ENCODE data around the gene PRPS1L1. TPM values are rescaled to one million over a fixed set of nuclear protein-coding genes. Genes with fewer than 3 reads are reported as not detected.

Gene PRPS1L1
- total and polyA plus RNA-seq, 12 donors: not detected

DNA sequence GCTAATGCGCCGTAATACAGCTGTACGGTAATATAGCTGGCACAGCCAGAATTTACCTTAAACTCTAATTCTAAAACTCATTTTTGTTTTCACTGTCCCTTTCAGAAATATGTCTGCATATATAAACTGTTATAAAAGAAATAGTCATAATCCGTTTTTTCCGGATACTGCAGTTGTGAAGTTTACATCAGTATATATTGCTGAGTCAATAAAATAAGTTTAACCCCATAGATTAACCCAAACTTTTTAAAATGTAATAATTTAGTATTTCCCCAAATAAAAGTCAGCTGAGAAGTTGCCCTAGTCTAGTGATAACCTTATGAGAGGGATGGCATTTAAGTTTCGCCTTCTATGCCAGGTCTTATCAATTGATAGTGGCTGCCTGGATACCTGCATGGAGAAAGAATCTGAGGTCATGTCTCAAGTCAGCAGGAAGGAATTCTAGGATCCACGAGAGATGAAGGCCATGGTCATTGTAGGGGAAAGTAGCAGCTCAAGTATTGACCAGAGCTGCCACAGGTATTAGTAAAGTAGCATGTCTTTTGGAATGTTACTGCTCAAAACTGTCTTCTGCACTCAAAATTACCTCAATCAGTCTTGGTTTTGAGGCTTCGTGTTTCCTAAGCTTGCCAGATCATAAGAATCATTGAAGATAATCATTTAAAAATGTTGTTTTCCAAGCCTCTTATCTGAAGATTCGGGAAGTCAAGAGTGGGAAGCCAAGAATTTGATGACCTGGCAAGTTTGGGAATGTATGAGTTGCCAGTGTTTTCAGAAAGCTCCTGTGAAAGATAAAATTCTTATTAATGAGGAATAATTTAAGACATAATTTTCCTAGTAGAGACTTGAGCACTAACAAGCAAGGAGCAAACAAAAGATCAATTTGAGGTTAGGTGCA is 10.8 kb downstream of the PRPS1L1 start:
- Histone ChIP-seq H3K9me3 (peaks cover 0 to 5% (median 0%) of the 10 kb centered on the region in 11 donors), H3K27me3 (no peaks in the 10 kb centered on the region), H3K4me3 (no peak overlapping the region), H3K36me3 (no peaks in the 10 kb centered on the region), H3K27ac (no peak overlapping the region), H3K4me1 (peaks cover 0 to 21% (median 14%) of the 10 kb centered on the region in 9 donors)
- intact Hi-C loops (cut with DNase I): no loop called here
- no peak for DNase-seq
- ATAC-seq: no peak
- TF ChIP-seq, protein P1, sequence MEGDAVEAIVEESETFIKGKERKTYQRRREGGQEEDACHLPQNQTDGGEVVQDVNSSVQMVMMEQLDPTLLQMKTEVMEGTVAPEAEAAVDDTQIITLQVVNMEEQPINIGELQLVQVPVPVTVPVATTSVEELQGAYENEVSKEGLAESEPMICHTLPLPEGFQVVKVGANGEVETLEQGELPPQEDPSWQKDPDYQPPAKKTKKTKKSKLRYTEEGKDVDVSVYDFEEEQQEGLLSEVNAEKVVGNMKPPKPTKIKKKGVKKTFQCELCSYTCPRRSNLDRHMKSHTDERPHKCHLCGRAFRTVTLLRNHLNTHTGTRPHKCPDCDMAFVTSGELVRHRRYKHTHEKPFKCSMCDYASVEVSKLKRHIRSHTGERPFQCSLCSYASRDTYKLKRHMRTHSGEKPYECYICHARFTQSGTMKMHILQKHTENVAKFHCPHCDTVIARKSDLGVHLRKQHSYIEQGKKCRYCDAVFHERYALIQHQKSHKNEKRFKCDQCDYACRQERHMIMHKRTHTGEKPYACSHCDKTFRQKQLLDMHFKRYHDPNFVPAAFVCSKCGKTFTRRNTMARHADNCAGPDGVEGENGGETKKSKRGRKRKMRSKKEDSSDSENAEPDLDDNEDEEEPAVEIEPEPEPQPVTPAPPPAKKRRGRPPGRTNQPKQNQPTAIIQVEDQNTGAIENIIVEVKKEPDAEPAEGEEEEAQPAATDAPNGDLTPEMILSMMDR (IDR thresholded peaks at IDR 0.05): no peak
- 78 to 81% methylated on average over 9 of the region's 9 CpGs for WGBS, 2 donors

DNA sequence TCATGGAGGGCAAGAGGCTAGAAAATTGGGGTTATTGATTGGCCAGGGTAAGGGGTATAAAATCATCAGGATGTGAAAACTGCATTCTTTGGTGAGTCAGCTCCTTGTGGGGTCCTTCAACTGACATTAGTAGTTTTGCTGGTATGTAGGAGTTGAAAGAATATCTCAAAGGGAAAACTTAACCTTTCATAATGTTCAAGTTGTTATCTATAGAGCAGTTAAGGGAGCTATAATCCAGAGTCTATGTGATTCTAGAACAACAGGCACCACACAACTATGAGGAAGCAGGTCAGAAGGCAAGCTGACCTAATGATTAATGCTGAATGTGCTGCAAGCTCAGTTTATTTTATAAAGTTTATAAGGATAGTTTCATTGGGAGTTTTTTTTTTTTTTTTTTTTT is 13.7 kb downstream of the PRPS1L1 start:
- peaks cover 0 to 3% (median 0%) of the 10 kb centered on the region in 9 donors for H3K4me1 ChIP-seq
- DNase-seq (no peak), ATAC-seq (no peak)
- H3K9me3 ChIP-seq: peaks cover 0 to 4% (median 0%) of the 10 kb centered on the region in 11 donors
- H3K27me3 ChIP-seq: no peaks in the 10 kb centered on the region
- H3K27ac ChIP-seq: no peak overlapping the region
- intact Hi-C loops (cut with DNase I): no loop called here
- H3K36me3 ChIP-seq: no peaks in the 10 kb centered on the region
- TF ChIP-seq, protein P1 (IDR thresholded peaks at IDR 0.05): no peak
- no peak overlapping the region for H3K4me3 ChIP-seq

DNA sequence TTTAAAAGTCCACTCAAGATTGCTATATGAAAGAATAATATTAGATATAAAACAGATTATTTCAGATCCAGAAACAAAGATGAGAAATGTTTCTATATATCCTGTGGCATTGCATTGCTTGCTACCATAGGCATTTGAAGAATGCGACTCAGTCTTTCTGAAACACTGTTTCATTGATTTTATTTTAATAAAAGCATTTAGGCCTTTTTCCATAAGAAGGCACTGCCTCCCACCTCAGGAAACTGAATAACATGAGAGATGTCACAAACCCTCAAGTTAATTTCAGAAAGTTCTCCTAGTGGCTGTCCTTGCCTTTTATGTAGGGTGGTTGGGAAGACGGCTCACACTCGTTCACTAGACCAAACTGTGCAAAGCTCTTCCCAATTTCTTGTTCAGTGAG is 23.3 kb downstream of the PRPS1L1 start:
- peaks cover 0 to 18% (median 0%) of the 10 kb centered on the region in 11 donors for H3K9me3 ChIP-seq
- no peak for ATAC-seq
- no peak overlapping the region for H3K27ac ChIP-seq
- 90% methylated on average over 3 of the region's 3 CpGs for WGBS, 2 donors
- H3K4me1 ChIP-seq: no peaks in the 10 kb centered on the region
- TF ChIP-seq, protein P1 (IDR thresholded peaks at IDR 0.05): no peak
- no peak overlapping the region for H3K4me3 ChIP-seq
- intact Hi-C loops (cut with DNase I): no loop called here
- no peaks in the 10 kb centered on the region for H3K27me3 ChIP-seq
- DNase-seq: no peak
- no peaks in the 10 kb centered on the region for H3K36me3 ChIP-seq

DNA sequence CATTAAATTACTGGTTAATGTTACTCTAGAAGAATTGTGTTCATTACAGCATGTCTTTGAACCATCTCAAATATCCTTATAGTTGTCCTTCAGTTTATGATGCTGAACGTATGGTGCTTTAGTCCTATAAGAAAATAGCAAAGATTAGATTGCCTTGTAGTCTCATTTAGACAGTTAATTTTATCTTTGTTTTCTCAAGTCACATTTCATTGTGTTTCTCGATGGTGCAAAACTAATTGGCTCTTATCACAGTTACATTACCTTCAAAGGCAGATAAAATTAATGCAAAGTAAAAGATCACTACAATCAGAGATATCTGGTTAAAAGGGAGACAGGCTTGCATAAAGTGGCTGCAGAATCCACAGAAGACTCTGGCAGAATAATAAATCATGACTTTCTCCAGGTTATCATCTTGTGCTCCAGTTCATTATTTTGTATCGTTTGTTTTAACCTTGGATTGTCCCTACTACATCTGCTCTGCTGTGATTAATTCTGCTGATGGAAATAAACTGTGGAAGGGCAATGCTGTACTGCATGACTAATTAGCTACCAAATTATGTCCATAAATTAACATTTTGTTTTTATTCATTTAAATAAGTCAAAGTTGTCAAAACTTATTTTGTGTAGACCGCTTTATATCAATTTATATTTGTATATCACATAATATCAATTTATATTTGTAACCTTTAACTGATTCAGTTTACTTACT is 24.2 kb downstream of the PRPS1L1 start:
- Histone ChIP-seq H3K27me3 (no peaks in the 10 kb centered on the region), H3K36me3 (no peaks in the 10 kb centered on the region), H3K4me3 (no peak overlapping the region), H3K27ac (no peak overlapping the region), H3K9me3 (peaks cover 0 to 21% (median 3%) of the 10 kb centered on the region in 11 donors), H3K4me1 (no peaks in the 10 kb centered on the region)
- intact Hi-C loops (cut with DNase I): no loop called here
- WGBS, 2 donors: 45 to 50% methylated on average over 4 of the region's 4 CpGs
- TF ChIP-seq, protein P1 (IDR thresholded peaks at IDR 0.05): no peak
- ATAC-seq (no peak), DNase-seq (no peak)
